Measurements from ENCODE around the gene HLA-G. TPM values are rescaled to one million over a fixed set of nuclear protein-coding genes. Genes with fewer than 3 reads are reported as not detected.

HLA-G gene
- polyA plus RNA-seq, 2 donors, result 0.07 to 0.12 TPM

- no peak overlapping the region for H3K4me3 ChIP-seq (ENCODE audit: low read depth in 1 of 2, low read length in 2 of 2)
- H3K27ac ChIP-seq (ENCODE audit: low read depth in 2 of 2, low read length in 1 of 2), result no peak overlapping the region
- WGBS, 2 donors, result 50 to 74% methylated on average over 8 to 9 of the region's 9 CpGs
- H3K4me1 ChIP-seq (ENCODE audit: control insufficient read depth in 2 of 2, insufficient read depth in 2 of 2, low read length in 1 of 2), result no peaks in the 10 kb centered on the region
- no peaks in the 10 kb centered on the region for H3K9me3 ChIP-seq (ENCODE audit: control insufficient read depth in 2 of 2, insufficient read depth in 1 of 2, low read depth in 1 of 2, low read length in 1 of 2)
- H3K27me3 ChIP-seq (ENCODE audit: control insufficient read depth in 1 of 2, insufficient read depth in 2 of 2, low read length in 2 of 2), result no peaks in the 10 kb centered on the region
- no peaks in the 10 kb centered on the region for H3K36me3 ChIP-seq (ENCODE audit: control insufficient read depth in 2 of 2, insufficient read depth in 2 of 2, low read length in 1 of 2)
Measured at GRCh38 chr6:29814379-29815117, 13.1 kb upstream of the HLA-G start.

- no peaks in the 10 kb centered on the region for H3K36me3 ChIP-seq (ENCODE audit: control insufficient read depth in 2 of 2, insufficient read depth in 2 of 2, low read length in 1 of 2)
- no peaks in the 10 kb centered on the region for H3K27me3 ChIP-seq (ENCODE audit: control insufficient read depth in 1 of 2, insufficient read depth in 2 of 2, low read length in 2 of 2)
- WGBS, 2 donors, result 81 to 86% methylated on average over 7 of the region's 7 CpGs
- no peak overlapping the region for H3K4me3 ChIP-seq (ENCODE audit: low read depth in 1 of 2, low read length in 2 of 2)
- H3K9me3 ChIP-seq (ENCODE audit: control insufficient read depth in 2 of 2, insufficient read depth in 1 of 2, low read depth in 1 of 2, low read length in 1 of 2), result no peaks in the 10 kb centered on the region
- H3K4me1 ChIP-seq (ENCODE audit: control insufficient read depth in 2 of 2, insufficient read depth in 2 of 2, low read length in 1 of 2), result no peaks in the 10 kb centered on the region
- no peak overlapping the region for H3K27ac ChIP-seq (ENCODE audit: low read depth in 2 of 2, low read length in 1 of 2)
Measured at GRCh38 chr6:29815118-29815750, 12.4 kb upstream of the HLA-G start.

- 36 to 84% methylated on average over 1 of the region's 1 CpG for WGBS, 2 donors
- H3K27ac ChIP-seq (ENCODE audit: low read depth in 2 of 2, low read length in 1 of 2), result no peak overlapping the region
- H3K36me3 ChIP-seq (ENCODE audit: control insufficient read depth in 2 of 2, insufficient read depth in 2 of 2, low read length in 1 of 2), result no peaks in the 10 kb centered on the region
- H3K4me3 ChIP-seq (ENCODE audit: low read depth in 1 of 2, low read length in 2 of 2), result no peak overlapping the region
- no peaks in the 10 kb centered on the region for H3K4me1 ChIP-seq (ENCODE audit: control insufficient read depth in 2 of 2, insufficient read depth in 2 of 2, low read length in 1 of 2)
- no peaks in the 10 kb centered on the region for H3K9me3 ChIP-seq (ENCODE audit: control insufficient read depth in 2 of 2, insufficient read depth in 1 of 2, low read depth in 1 of 2, low read length in 1 of 2)
- no peaks in the 10 kb centered on the region for H3K27me3 ChIP-seq (ENCODE audit: control insufficient read depth in 1 of 2, insufficient read depth in 2 of 2, low read length in 2 of 2)
Measured at GRCh38 chr6:29816030-29816429, 11.6 kb upstream of the HLA-G start.

GRCh38 chr6:29818892-29819291 is 8.7 kb upstream of the HLA-G start:
- H3K9me3 ChIP-seq (ENCODE audit: control insufficient read depth in 2 of 2, insufficient read depth in 1 of 2, low read depth in 1 of 2, low read length in 1 of 2), result no peaks in the 10 kb centered on the region
- H3K27ac ChIP-seq (ENCODE audit: low read depth in 2 of 2, low read length in 1 of 2), result no peak overlapping the region
- no peak overlapping the region for H3K4me3 ChIP-seq (ENCODE audit: low read depth in 1 of 2, low read length in 2 of 2)
- no peaks in the 10 kb centered on the region for H3K36me3 ChIP-seq (ENCODE audit: control insufficient read depth in 2 of 2, insufficient read depth in 2 of 2, low read length in 1 of 2)
- H3K4me1 ChIP-seq (ENCODE audit: control insufficient read depth in 2 of 2, insufficient read depth in 2 of 2, low read length in 1 of 2), result no peaks in the 10 kb centered on the region
- 77 to 89% methylated on average over 4 of the region's 4 CpGs for WGBS, 2 donors
- H3K27me3 ChIP-seq (ENCODE audit: control insufficient read depth in 1 of 2, insufficient read depth in 2 of 2, low read length in 2 of 2), result no peaks in the 10 kb centered on the region

- Histone ChIP-seq H3K4me3 (ENCODE audit: low read depth in 1 of 2, low read length in 2 of 2) (no peak overlapping the region), H3K27me3 (ENCODE audit: control insufficient read depth in 1 of 2, insufficient read depth in 2 of 2, low read length in 2 of 2) (peaks cover 3 to 4% of the 10 kb centered on the region in 2 donors), H3K36me3 (ENCODE audit: control insufficient read depth in 2 of 2, insufficient read depth in 2 of 2, low read length in 1 of 2) (no peaks in the 10 kb centered on the region), H3K9me3 (ENCODE audit: control insufficient read depth in 2 of 2, insufficient read depth in 1 of 2, low read depth in 1 of 2, low read length in 1 of 2) (no peaks in the 10 kb centered on the region), H3K27ac (ENCODE audit: low read depth in 2 of 2, low read length in 1 of 2) (no peak overlapping the region), H3K4me1 (ENCODE audit: control insufficient read depth in 2 of 2, insufficient read depth in 2 of 2, low read length in 1 of 2) (peaks cover 7% of the 10 kb centered on the region in 2 donors)
Measured at GRCh38 chr6:29824144-29824543, 3.5 kb upstream of the HLA-G start.

GRCh38 chr6:29825848-29826247 is 1.8 kb upstream of the HLA-G start:
- Histone ChIP-seq H3K9me3 (ENCODE audit: control insufficient read depth in 2 of 2, insufficient read depth in 1 of 2, low read depth in 1 of 2, low read length in 1 of 2) (no peaks in the 10 kb centered on the region), H3K4me1 (ENCODE audit: control insufficient read depth in 2 of 2, insufficient read depth in 2 of 2, low read length in 1 of 2) (peaks cover 7% of the 10 kb centered on the region in 2 donors), H3K4me3 (ENCODE audit: low read depth in 1 of 2, low read length in 2 of 2) (no peak overlapping the region), H3K27ac (ENCODE audit: low read depth in 2 of 2, low read length in 1 of 2) (no peak overlapping the region), H3K36me3 (ENCODE audit: control insufficient read depth in 2 of 2, insufficient read depth in 2 of 2, low read length in 1 of 2) (no peaks in the 10 kb centered on the region), H3K27me3 (ENCODE audit: control insufficient read depth in 1 of 2, insufficient read depth in 2 of 2, low read length in 2 of 2) (peaks cover 3 to 7% of the 10 kb centered on the region in 2 donors)
- WGBS, 2 donors, result 58 to 67% methylated on average over 2 of the region's 2 CpGs

GRCh38 chr6:29826271-29826670 is 1.4 kb upstream of the HLA-G start:
- peaks cover 3 to 9% of the 10 kb centered on the region in 2 donors for H3K27me3 ChIP-seq (ENCODE audit: control insufficient read depth in 1 of 2, insufficient read depth in 2 of 2, low read length in 2 of 2)
- WGBS, 2 donors, result 63 to 93% methylated on average over 1 of the region's 1 CpG

GRCh38 chr6:29828471-29828797 is 809 bp downstream of the HLA-G start:
- H3K27me3 ChIP-seq (ENCODE audit: control insufficient read depth in 1 of 2, insufficient read depth in 2 of 2, low read length in 2 of 2), result peaks cover 3 to 14% of the 10 kb centered on the region in 2 donors
- peaks cover 7% of the 10 kb centered on the region in 2 donors for H3K4me1 ChIP-seq (ENCODE audit: control insufficient read depth in 2 of 2, insufficient read depth in 2 of 2, low read length in 1 of 2)
- H3K4me3 ChIP-seq (ENCODE audit: low read depth in 1 of 2, low read length in 2 of 2), result peak overlapping the region in 1 of 2 donors; percentile 39
- H3K27ac ChIP-seq (ENCODE audit: low read depth in 2 of 2, low read length in 1 of 2), result no peak overlapping the region
- no peaks in the 10 kb centered on the region for H3K9me3 ChIP-seq (ENCODE audit: control insufficient read depth in 2 of 2, insufficient read depth in 1 of 2, low read depth in 1 of 2, low read length in 1 of 2)
- 17 to 18% methylated on average over 26 of the region's 26 CpGs for WGBS, 2 donors
- no peaks in the 10 kb centered on the region for H3K36me3 ChIP-seq (ENCODE audit: control insufficient read depth in 2 of 2, insufficient read depth in 2 of 2, low read length in 1 of 2)

More at GRCh38 chr6:29826271-29826670, 1.4 kb upstream of the HLA-G start:
- Histone ChIP-seq H3K4me1 (ENCODE audit: control insufficient read depth in 2 of 2, insufficient read depth in 2 of 2, low read length in 1 of 2) (peaks cover 7% of the 10 kb centered on the region in 2 donors), H3K36me3 (ENCODE audit: control insufficient read depth in 2 of 2, insufficient read depth in 2 of 2, low read length in 1 of 2) (no peaks in the 10 kb centered on the region), H3K4me3 (ENCODE audit: low read depth in 1 of 2, low read length in 2 of 2) (no peak overlapping the region), H3K27ac (ENCODE audit: low read depth in 2 of 2, low read length in 1 of 2) (no peak overlapping the region), H3K9me3 (ENCODE audit: control insufficient read depth in 2 of 2, insufficient read depth in 1 of 2, low read depth in 1 of 2, low read length in 1 of 2) (no peaks in the 10 kb centered on the region)

- 93 to 94% methylated on average over 3 of the region's 3 CpGs for WGBS, 2 donors
- no peaks in the 10 kb centered on the region for H3K36me3 ChIP-seq (ENCODE audit: control insufficient read depth in 2 of 2, insufficient read depth in 2 of 2, low read length in 1 of 2)
- H3K27me3 ChIP-seq (ENCODE audit: control insufficient read depth in 1 of 2, insufficient read depth in 2 of 2, low read length in 2 of 2), result peaks cover 3 to 14% of the 10 kb centered on the region in 2 donors
- H3K4me3 ChIP-seq (ENCODE audit: low read depth in 1 of 2, low read length in 2 of 2), result no peak overlapping the region
- H3K27ac ChIP-seq (ENCODE audit: low read depth in 2 of 2, low read length in 1 of 2), result no peak overlapping the region
- H3K4me1 ChIP-seq (ENCODE audit: control insufficient read depth in 2 of 2, insufficient read depth in 2 of 2, low read length in 1 of 2), result peaks cover 7% of the 10 kb centered on the region in 2 donors
- no peaks in the 10 kb centered on the region for H3K9me3 ChIP-seq (ENCODE audit: control insufficient read depth in 2 of 2, insufficient read depth in 1 of 2, low read depth in 1 of 2, low read length in 1 of 2)
Measured at GRCh38 chr6:29829766-29830165, 2.1 kb downstream of the HLA-G start.

GRCh38 chr6:29830409-29830808 is 2.8 kb downstream of the HLA-G start:
- Histone ChIP-seq H3K27ac (ENCODE audit: low read depth in 2 of 2, low read length in 1 of 2) (no peak overlapping the region), H3K4me1 (ENCODE audit: control insufficient read depth in 2 of 2, insufficient read depth in 2 of 2, low read length in 1 of 2) (peaks cover 7% of the 10 kb centered on the region in 2 donors), H3K36me3 (ENCODE audit: control insufficient read depth in 2 of 2, insufficient read depth in 2 of 2, low read length in 1 of 2) (no peaks in the 10 kb centered on the region), H3K9me3 (ENCODE audit: control insufficient read depth in 2 of 2, insufficient read depth in 1 of 2, low read depth in 1 of 2, low read length in 1 of 2) (no peaks in the 10 kb centered on the region), H3K27me3 (ENCODE audit: control insufficient read depth in 1 of 2, insufficient read depth in 2 of 2, low read length in 2 of 2) (peaks cover 3 to 14% of the 10 kb centered on the region in 2 donors), H3K4me3 (ENCODE audit: low read depth in 1 of 2, low read length in 2 of 2) (no peak overlapping the region)
- 85 to 91% methylated on average over 2 of the region's 2 CpGs for WGBS, 2 donors

All from esophagus (tissue), 2 donors.